ENCODE data around the gene PDIK1L. TPM values are rescaled to one million over a fixed set of nuclear protein-coding genes. Genes with fewer than 3 reads are reported as not detected.

Gene PDIK1L
- total and polyA plus RNA-seq, 10 donors, result 2.5 to 14.1 (median 10.5) TPM

DNA sequence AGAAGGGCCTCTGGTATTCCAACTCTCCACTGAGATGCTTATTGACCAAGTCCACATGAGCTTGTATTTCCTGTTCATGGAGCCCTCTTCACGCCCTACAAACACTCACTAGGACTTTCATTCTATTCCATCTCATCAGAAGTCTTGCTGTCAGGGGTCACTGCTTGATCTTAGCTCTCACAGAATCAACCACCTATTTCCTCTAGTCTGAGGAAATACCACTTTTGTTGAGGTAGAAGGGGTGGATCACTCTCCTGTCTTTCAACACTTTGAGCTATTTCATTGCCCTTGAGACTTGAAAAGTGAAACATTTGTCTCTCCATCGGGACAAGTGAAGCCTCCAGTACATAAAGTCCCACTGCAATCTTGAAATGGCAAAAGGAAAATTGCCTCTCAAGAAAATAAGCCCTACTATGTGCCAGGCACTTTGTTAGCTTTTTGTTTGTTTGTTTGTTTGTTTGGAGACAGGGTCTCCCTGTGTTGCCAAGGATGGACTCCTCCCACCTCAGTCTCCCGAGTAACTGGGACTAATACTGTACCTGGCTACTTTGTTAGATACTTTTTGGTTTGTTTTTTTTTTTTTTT is 27.4 kb downstream of the PDIK1L start:
- Histone ChIP-seq H3K27ac (no peak overlapping the region), H3K4me1 (peaks cover 0 to 12% (median 0%) of the 10 kb centered on the region in 6 donors), H3K9me3 (peaks cover 0 to 10% (median 0%) of the 10 kb centered on the region in 8 donors), H3K36me3 (no peaks in the 10 kb centered on the region), H3K27me3 (replicated peaks in 1 of 7) (no peaks in the 10 kb centered on the region), H3K4me3 (no peak overlapping the region)
- 53 to 65% (median 61%) methylated on average over 3 of the region's 3 CpGs for WGBS, 5 donors
- intact Hi-C loops (cut with DNase I; ENCODE audit: low total_unique reads), result no loop called here
- TF ChIP-seq POLR2A (IDR thresholded peaks at IDR 0.05), result no peak
- TF ChIP-seq POLR2AphosphoS5 (IDR thresholded peaks at IDR 0.05), result no peak
- TF ChIP-seq CTCF (IDR thresholded peaks at IDR 0.05 in 8 of 11, conservative IDR thresholded peaks at IDR 0.05 in 3 of 11), result no peak
- DNase-seq, result no peak

DNA sequence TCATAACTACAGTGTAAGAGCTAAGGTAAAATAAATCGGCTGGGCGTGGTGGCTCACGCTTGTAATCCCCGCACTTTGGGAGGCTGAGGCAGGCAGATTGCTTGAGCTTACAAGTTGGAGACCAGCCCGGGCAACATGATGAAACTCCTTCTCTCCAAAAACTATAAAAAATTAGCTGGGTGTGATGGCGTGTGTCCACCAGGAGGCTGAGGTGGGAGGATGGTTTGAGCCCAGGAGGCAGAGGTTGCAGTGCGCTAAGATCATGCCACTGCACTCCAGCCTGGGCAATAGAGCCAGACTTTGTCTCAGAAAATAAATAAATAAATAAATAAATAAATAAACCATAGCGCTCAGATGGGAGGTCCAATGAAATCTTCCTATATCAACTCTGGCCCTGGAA is 30.5 kb downstream of the PDIK1L start:
- intact Hi-C loops (cut with DNase I; ENCODE audit: low total_unique reads), result loop anchor here (10.0 kb wide), 1 partner anchor 107 kb away; no protein-coding TSS in a partner anchor
- no peak for DNase-seq
- Histone ChIP-seq H3K4me1 (peaks cover 2 to 21% (median 6%) of the 10 kb centered on the region in 6 donors), H3K36me3 (no peaks in the 10 kb centered on the region), H3K9me3 (no peaks in the 10 kb centered on the region), H3K27ac (no peak overlapping the region), H3K4me3 (no peak overlapping the region), H3K27me3 (replicated peaks in 1 of 7) (peaks cover 0 to 4% (median 0%) of the 10 kb centered on the region in 7 donors)
- no peak for TF ChIP-seq POLR2AphosphoS5 (IDR thresholded peaks at IDR 0.05)
- no peak for TF ChIP-seq POLR2A (IDR thresholded peaks at IDR 0.05)
- no peak for TF ChIP-seq CTCF (IDR thresholded peaks at IDR 0.05 in 8 of 11, conservative IDR thresholded peaks at IDR 0.05 in 3 of 11)
- 86 to 93% (median 88%) methylated on average over 8 of the region's 8 CpGs for WGBS, 5 donors

DNA sequence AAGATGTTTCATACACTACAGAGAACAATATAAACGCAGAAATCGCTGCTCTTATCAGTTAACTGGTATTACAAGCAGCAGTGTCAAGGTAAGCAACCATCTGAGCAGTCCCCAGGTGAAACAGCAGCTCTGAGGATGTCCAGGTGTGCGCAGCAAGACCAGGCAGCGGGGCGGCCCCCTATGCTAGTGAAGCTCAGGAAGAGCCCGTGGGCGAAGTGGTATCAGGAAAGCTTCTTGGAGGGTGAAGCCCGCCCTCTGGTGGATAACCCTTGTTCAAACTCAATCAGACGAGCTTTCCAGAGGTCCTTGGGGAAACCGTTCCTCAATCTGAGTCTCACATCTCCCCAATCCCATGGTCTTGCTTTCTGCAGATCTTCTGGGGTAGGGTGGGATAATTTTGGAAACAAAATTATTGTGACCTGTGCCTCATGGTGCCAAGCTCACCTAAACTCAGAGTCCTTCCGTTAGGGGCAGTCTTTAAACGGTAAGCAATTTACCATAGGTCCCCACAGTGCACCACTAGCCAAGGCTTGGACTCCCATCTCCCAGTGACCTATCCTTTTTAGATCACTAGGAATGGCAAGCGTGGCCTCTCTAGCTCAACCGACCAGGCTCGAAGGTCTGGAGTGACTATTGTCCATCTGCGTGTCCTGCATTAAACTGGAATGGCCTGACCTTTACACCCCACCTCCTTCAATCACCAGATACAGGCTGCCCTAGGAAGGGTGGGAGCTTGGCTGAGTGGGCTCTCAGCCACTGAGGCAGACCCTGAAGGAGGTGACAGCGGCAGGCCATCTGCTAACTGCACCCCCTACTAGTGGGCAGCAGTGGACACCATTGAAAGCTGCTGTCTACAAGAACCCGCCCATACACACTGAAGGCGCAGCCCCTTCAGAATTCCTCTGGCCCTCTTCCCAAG is 33.7 kb downstream of the PDIK1L start:
- TF ChIP-seq POLR2AphosphoS5 (IDR thresholded peaks at IDR 0.05) (peak in 1 of 3 donors; percentile 10), POLR2A (IDR thresholded peaks at IDR 0.05) (no peak), CTCF (IDR thresholded peaks at IDR 0.05 in 8 of 11, conservative IDR thresholded peaks at IDR 0.05 in 3 of 11) (peak; percentile 61 to 92 (median 80))
- no peaks in the 10 kb centered on the region for H3K9me3 ChIP-seq
- H3K4me3 ChIP-seq, result no peak overlapping the region
- peak; percentile 88 for DNase-seq
- intact Hi-C loops (cut with DNase I; ENCODE audit: low total_unique reads), result loop anchor here (2.0 to 10.0 kb wide), 2 partner anchors 40 to 110 kb away; no protein-coding TSS in a partner anchor
- peaks cover 2 to 16% (median 6%) of the 10 kb centered on the region in 6 donors for H3K4me1 ChIP-seq
- H3K36me3 ChIP-seq, result no peaks in the 10 kb centered on the region
- WGBS, 5 donors, result 30 to 37% (median 33%) methylated on average over 18 to 19 of the region's 19 CpGs
- peaks cover 0 to 4% (median 0%) of the 10 kb centered on the region in 7 donors for H3K27me3 ChIP-seq (replicated peaks in 1 of 7)
- H3K27ac ChIP-seq, result no peak overlapping the region

DNA sequence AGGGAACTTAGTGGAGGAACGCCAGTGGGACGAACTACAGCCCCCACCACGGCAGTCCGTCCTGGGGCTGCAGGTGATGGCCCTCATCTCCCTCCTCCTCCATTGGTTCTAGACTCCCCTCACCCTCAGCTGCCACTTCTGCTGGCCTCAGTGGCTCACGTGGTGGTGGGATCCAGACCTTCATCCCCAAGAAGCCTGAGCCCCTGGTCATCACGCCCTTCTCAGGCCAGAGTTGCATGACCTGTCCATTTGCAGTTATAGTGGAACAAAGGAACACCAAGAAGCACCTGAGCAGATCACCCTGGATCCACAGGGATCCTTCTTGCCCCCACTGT is 34.3 kb downstream of the PDIK1L start:
- TF ChIP-seq POLR2AphosphoS5 (IDR thresholded peaks at IDR 0.05) (no peak), CTCF (IDR thresholded peaks at IDR 0.05 in 8 of 11, conservative IDR thresholded peaks at IDR 0.05 in 3 of 11) (no peak), POLR2A (IDR thresholded peaks at IDR 0.05) (no peak)
- WGBS, 5 donors, result 38 to 79% (median 64%) methylated on average over 6 of the region's 6 CpGs

More for the DNA sequence above, 34.3 kb downstream of the PDIK1L start:
- H3K9me3 ChIP-seq, result no peaks in the 10 kb centered on the region
- H3K4me3 ChIP-seq, result no peak overlapping the region
- peaks cover 0 to 4% (median 0%) of the 10 kb centered on the region in 7 donors for H3K27me3 ChIP-seq (replicated peaks in 1 of 7)
- no peak overlapping the region for H3K27ac ChIP-seq
- peaks cover 2 to 16% (median 6%) of the 10 kb centered on the region in 6 donors for H3K4me1 ChIP-seq
- no peak for DNase-seq
- intact Hi-C loops (cut with DNase I; ENCODE audit: low total_unique reads), result loop anchor here (2.0 to 10.0 kb wide), 2 partner anchors 41 to 111 kb away; no protein-coding TSS in a partner anchor
- H3K36me3 ChIP-seq, result no peaks in the 10 kb centered on the region
